ENCODE results near the gene PLK5. TPM values are rescaled to one million over a fixed set of nuclear protein-coding genes. Genes with fewer than 3 reads are reported as not detected.
"Not testable (repeated sequence)": the region's sequence is repeated elsewhere in the genome, so short reads cannot be mapped to it uniquely, and the experiment has no call there.

The PLK5 gene
- total RNA-seq, 1 donor from 2014 or later, result not detected

GRCh38 chr19:1491849-1492170 is 32.1 kb upstream of the PLK5 start:
- no peak overlapping the region for H3K27ac ChIP-seq (ENCODE audit: low read depth, low read length)
- no peak overlapping the region for H3K9ac ChIP-seq (ENCODE audit: low read depth in 1 of 3, low read length in 3 of 3)
- H3K36me3 ChIP-seq (ENCODE audit: control insufficient read depth in 3 of 3, insufficient read depth in 3 of 3, low read length in 3 of 3), result no peaks in the 10 kb centered on the region
- peaks cover 0 to 17% (median 13%) of the 10 kb centered on the region in 3 donors for H3K4me1 ChIP-seq (ENCODE audit: control insufficient read depth in 3 of 3, insufficient read depth in 3 of 3, low read length in 3 of 3)
- H3K27me3 ChIP-seq (ENCODE audit: control insufficient read depth in 3 of 3, insufficient read depth in 3 of 3, low read length in 3 of 3), result peaks cover 10 to 24% (median 13%) of the 10 kb centered on the region in 3 donors
- no peaks in the 10 kb centered on the region for H3K9me3 ChIP-seq (ENCODE audit: control insufficient read depth in 3 of 3, low read length in 3 of 3)
- H3K4me3 ChIP-seq (ENCODE audit: low read length in 3 of 3), result peak overlapping the region in 1 of 3 donors; percentile 75

- Histone ChIP-seq H3K4me3 (ENCODE audit: low read length in 3 of 3) (no peak overlapping the region), H3K27ac (ENCODE audit: low read depth, low read length) (no peak overlapping the region), H3K36me3 (ENCODE audit: control insufficient read depth in 3 of 3, insufficient read depth in 3 of 3, low read length in 3 of 3) (no peaks in the 10 kb centered on the region), H3K9ac (ENCODE audit: low read depth in 1 of 3, low read length in 3 of 3) (no peak overlapping the region), H3K9me3 (ENCODE audit: control insufficient read depth in 3 of 3, low read length in 3 of 3) (no peaks in the 10 kb centered on the region), H3K27me3 (ENCODE audit: control insufficient read depth in 3 of 3, insufficient read depth in 3 of 3, low read length in 3 of 3) (peaks cover 11 to 31% (median 20%) of the 10 kb centered on the region in 3 donors), H3K4me1 (ENCODE audit: control insufficient read depth in 3 of 3, insufficient read depth in 3 of 3, low read length in 3 of 3) (peaks cover 0 to 17% (median 13%) of the 10 kb centered on the region in 3 donors)
Observed at GRCh38 chr19:1492474-1493006, 31.3 kb upstream of the PLK5 start.

- Histone ChIP-seq H3K4me3 (ENCODE audit: low read length in 3 of 3) (no peak overlapping the region), H3K27me3 (ENCODE audit: control insufficient read depth in 3 of 3, insufficient read depth in 3 of 3, low read length in 3 of 3) (peaks cover 17 to 39% (median 25%) of the 10 kb centered on the region in 3 donors), H3K9ac (ENCODE audit: low read depth in 1 of 3, low read length in 3 of 3) (no peak overlapping the region), H3K36me3 (ENCODE audit: control insufficient read depth in 3 of 3, insufficient read depth in 3 of 3, low read length in 3 of 3) (no peaks in the 10 kb centered on the region), H3K27ac (ENCODE audit: low read depth, low read length) (no peak overlapping the region), H3K9me3 (ENCODE audit: control insufficient read depth in 3 of 3, low read length in 3 of 3) (no peaks in the 10 kb centered on the region), H3K4me1 (ENCODE audit: control insufficient read depth in 3 of 3, insufficient read depth in 3 of 3, low read length in 3 of 3) (peaks cover 0 to 16% (median 13%) of the 10 kb centered on the region in 3 donors)
Observed at GRCh38 chr19:1494115-1494815, 29.6 kb upstream of the PLK5 start.

- no peak overlapping the region for H3K9ac ChIP-seq (ENCODE audit: low read depth in 1 of 3, low read length in 3 of 3)
- no peaks in the 10 kb centered on the region for H3K9me3 ChIP-seq (ENCODE audit: control insufficient read depth in 3 of 3, low read length in 3 of 3)
- peaks cover 17 to 42% (median 25%) of the 10 kb centered on the region in 3 donors for H3K27me3 ChIP-seq (ENCODE audit: control insufficient read depth in 3 of 3, insufficient read depth in 3 of 3, low read length in 3 of 3)
- H3K27ac ChIP-seq (ENCODE audit: low read depth, low read length), result no peak overlapping the region
- no peak overlapping the region for H3K4me3 ChIP-seq (ENCODE audit: low read length in 3 of 3)
- peaks cover 0 to 9% (median 8%) of the 10 kb centered on the region in 3 donors for H3K4me1 ChIP-seq (ENCODE audit: control insufficient read depth in 3 of 3, insufficient read depth in 3 of 3, low read length in 3 of 3)
- H3K36me3 ChIP-seq (ENCODE audit: control insufficient read depth in 3 of 3, insufficient read depth in 3 of 3, low read length in 3 of 3), result no peaks in the 10 kb centered on the region
Observed at GRCh38 chr19:1495051-1495798, 28.7 kb upstream of the PLK5 start.

GRCh38 chr19:1495799-1496713 is 27.8 kb upstream of the PLK5 start:
- Histone ChIP-seq H3K27ac (ENCODE audit: low read depth, low read length) (no peak overlapping the region), H3K27me3 (ENCODE audit: control insufficient read depth in 3 of 3, insufficient read depth in 3 of 3, low read length in 3 of 3) (peaks cover 17 to 44% (median 25%) of the 10 kb centered on the region in 3 donors), H3K4me1 (ENCODE audit: control insufficient read depth in 3 of 3, insufficient read depth in 3 of 3, low read length in 3 of 3) (peaks cover 0 to 8% (median 6%) of the 10 kb centered on the region in 3 donors), H3K4me3 (ENCODE audit: low read length in 3 of 3) (no peak overlapping the region), H3K9me3 (ENCODE audit: control insufficient read depth in 3 of 3, low read length in 3 of 3) (no peaks in the 10 kb centered on the region), H3K36me3 (ENCODE audit: control insufficient read depth in 3 of 3, insufficient read depth in 3 of 3, low read length in 3 of 3) (no peaks in the 10 kb centered on the region), H3K9ac (ENCODE audit: low read depth in 1 of 3, low read length in 3 of 3) (no peak overlapping the region)

- H3K9me3 ChIP-seq (ENCODE audit: control insufficient read depth in 3 of 3, low read length in 3 of 3), result no peaks in the 10 kb centered on the region
- no peak overlapping the region for H3K4me3 ChIP-seq (ENCODE audit: low read length in 3 of 3)
- peaks cover 10 to 42% (median 25%) of the 10 kb centered on the region in 3 donors for H3K27me3 ChIP-seq (ENCODE audit: control insufficient read depth in 3 of 3, insufficient read depth in 3 of 3, low read length in 3 of 3)
- H3K9ac ChIP-seq (ENCODE audit: low read depth in 1 of 3, low read length in 3 of 3), result no peak overlapping the region
- H3K36me3 ChIP-seq (ENCODE audit: control insufficient read depth in 3 of 3, insufficient read depth in 3 of 3, low read length in 3 of 3), result no peaks in the 10 kb centered on the region
- no peak overlapping the region for H3K27ac ChIP-seq (ENCODE audit: low read depth, low read length)
- H3K4me1 ChIP-seq (ENCODE audit: control insufficient read depth in 3 of 3, insufficient read depth in 3 of 3, low read length in 3 of 3), result peaks cover 0 to 3% (median 2%) of the 10 kb centered on the region in 3 donors
Observed at GRCh38 chr19:1496714-1497577, 26.9 kb upstream of the PLK5 start.

- peaks cover 11 to 39% (median 27%) of the 10 kb centered on the region in 3 donors for H3K27me3 ChIP-seq (ENCODE audit: control insufficient read depth in 3 of 3, insufficient read depth in 3 of 3, low read length in 3 of 3)
- H3K9me3 ChIP-seq (ENCODE audit: control insufficient read depth in 3 of 3, low read length in 3 of 3), result no peaks in the 10 kb centered on the region
- no peak overlapping the region for H3K4me3 ChIP-seq (ENCODE audit: low read length in 3 of 3)
- no peak overlapping the region for H3K27ac ChIP-seq (ENCODE audit: low read depth, low read length)
- no peaks in the 10 kb centered on the region for H3K36me3 ChIP-seq (ENCODE audit: control insufficient read depth in 3 of 3, insufficient read depth in 3 of 3, low read length in 3 of 3)
- H3K9ac ChIP-seq (ENCODE audit: low read depth in 1 of 3, low read length in 3 of 3), result no peak overlapping the region
- peaks cover 0 to 3% (median 2%) of the 10 kb centered on the region in 3 donors for H3K4me1 ChIP-seq (ENCODE audit: control insufficient read depth in 3 of 3, insufficient read depth in 3 of 3, low read length in 3 of 3)
Observed at GRCh38 chr19:1497578-1498235, 26.2 kb upstream of the PLK5 start.

GRCh38 chr19:1499231-1499630 is 24.6 kb upstream of the PLK5 start:
- not testable (repeated sequence) for H3K4me3 ChIP-seq (ENCODE audit: low read length in 3 of 3); H3K9ac ChIP-seq (ENCODE audit: low read depth in 1 of 3, low read length in 3 of 3); H3K27ac ChIP-seq (ENCODE audit: low read depth, low read length); H3K36me3 ChIP-seq (ENCODE audit: control insufficient read depth in 3 of 3, insufficient read depth in 3 of 3, low read length in 3 of 3); H3K9me3 ChIP-seq (ENCODE audit: control insufficient read depth in 3 of 3, low read length in 3 of 3)
- Histone ChIP-seq H3K27me3 (ENCODE audit: control insufficient read depth in 3 of 3, insufficient read depth in 3 of 3, low read length in 3 of 3) (peaks cover 24 to 48% (median 38%) of the 10 kb centered on the region in 3 donors), H3K4me1 (ENCODE audit: control insufficient read depth in 3 of 3, insufficient read depth in 3 of 3, low read length in 3 of 3) (peaks cover 8 to 16% (median 13%) of the 10 kb centered on the region in 3 donors)
